Endothelial cell of umbilical vein (primary cell): ENCODE results near the gene SARS1.

Source experiments
- EZH2 ChIP-seq: IDR thresholded peaks from 2 replicates; pipeline ENCODE4 v1.6.1; 2012; ENCODE audit warnings: borderline replicate concordance, low read depth, mild to moderate bottlenecking, moderate library complexity, low read length, inconsistent platforms; ENCODE audit not compliant: severe bottlenecking
- FOS ChIP-seq: IDR thresholded peaks from 2 replicates; pipeline ENCODE4 v1.6.1; 2011; ENCODE audit warnings: mild to moderate bottlenecking, low read length, moderate library complexity, borderline replicate concordance; ENCODE audit not compliant: insufficient read depth
- GATA2 ChIP-seq: IDR thresholded peaks from 2 replicates; pipeline ENCODE4 v1.7.0; 2011; ENCODE audit warnings: low read depth, mild to moderate bottlenecking, moderate library complexity, mixed read lengths, low read length; ENCODE audit not compliant: insufficient read length, insufficient read depth
- JUN ChIP-seq: IDR thresholded peaks from 2 replicates; pipeline ENCODE4 v1.6.1; 2011; ENCODE audit warnings: borderline replicate concordance, low read depth; ENCODE audit not compliant: insufficient read length, insufficient read depth
- MYC ChIP-seq: IDR thresholded peaks from one replicate; pipeline ENCODE4 v1.6.1; 2011; ENCODE audit warnings: mild to moderate bottlenecking, low read depth, low read length
- POLR2A ChIP-seq: IDR thresholded peaks from 2 replicates; pipeline ENCODE4 v1.6.1; 2012; ENCODE audit warnings: low read depth, mild to moderate bottlenecking, control low read depth, low read length
- POLR2AphosphoS5 ChIP-seq: IDR thresholded peaks from 2 replicates; pipeline ENCODE4 v1.6.1; 2012; ENCODE audit warnings: low read depth, mild to moderate bottlenecking, control low read depth, low read length, moderate library complexity; ENCODE audit not compliant: insufficient read depth
- TF ChIP-seq, protein P1 (sequence below), 2 donors: IDR thresholded peaks; 1 replicate in 1 of 2; 2 replicates in 1 of 2; pipeline ENCODE4 v1.5.1; 2011; ENCODE audit warnings: low read length in 2 of 2, mild to moderate bottlenecking in 2 of 2, moderate library complexity in 2 of 2, control low read depth in 1 of 2, inconsistent platforms in 1 of 2, low read depth in 1 of 2; ENCODE audit not compliant: insufficient read depth in 1 of 2; ENCODE audit errors: extremely low read depth in 1 of 2
- TF ChIP-seq, protein P2 (sequence below): IDR thresholded peaks from 2 replicates; pipeline ENCODE4 v1.6.1; 2011; ENCODE audit not compliant: insufficient read depth, insufficient read length

DNA sequence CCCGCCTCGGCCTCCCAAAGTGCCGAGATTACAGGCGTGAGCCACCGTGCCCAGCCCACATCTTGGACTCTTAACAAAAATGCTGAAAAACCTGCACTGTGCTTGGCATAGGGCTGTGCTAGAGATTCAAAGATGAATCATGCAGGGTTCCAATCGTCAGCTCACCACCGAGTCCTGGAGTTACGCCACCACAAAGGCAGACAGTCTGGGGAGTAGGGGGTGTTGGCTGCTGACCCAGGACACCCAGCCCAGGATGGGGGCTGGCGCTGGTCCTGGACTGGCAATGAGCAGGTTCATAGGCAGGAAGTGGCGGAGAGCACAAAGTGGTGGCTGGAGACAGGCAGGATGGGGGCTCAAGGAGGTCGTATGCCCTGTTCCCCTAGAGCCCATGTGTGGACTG lies 53.2 kb downstream of the SARS1 start:
- TF ChIP-seq, protein P1, sequence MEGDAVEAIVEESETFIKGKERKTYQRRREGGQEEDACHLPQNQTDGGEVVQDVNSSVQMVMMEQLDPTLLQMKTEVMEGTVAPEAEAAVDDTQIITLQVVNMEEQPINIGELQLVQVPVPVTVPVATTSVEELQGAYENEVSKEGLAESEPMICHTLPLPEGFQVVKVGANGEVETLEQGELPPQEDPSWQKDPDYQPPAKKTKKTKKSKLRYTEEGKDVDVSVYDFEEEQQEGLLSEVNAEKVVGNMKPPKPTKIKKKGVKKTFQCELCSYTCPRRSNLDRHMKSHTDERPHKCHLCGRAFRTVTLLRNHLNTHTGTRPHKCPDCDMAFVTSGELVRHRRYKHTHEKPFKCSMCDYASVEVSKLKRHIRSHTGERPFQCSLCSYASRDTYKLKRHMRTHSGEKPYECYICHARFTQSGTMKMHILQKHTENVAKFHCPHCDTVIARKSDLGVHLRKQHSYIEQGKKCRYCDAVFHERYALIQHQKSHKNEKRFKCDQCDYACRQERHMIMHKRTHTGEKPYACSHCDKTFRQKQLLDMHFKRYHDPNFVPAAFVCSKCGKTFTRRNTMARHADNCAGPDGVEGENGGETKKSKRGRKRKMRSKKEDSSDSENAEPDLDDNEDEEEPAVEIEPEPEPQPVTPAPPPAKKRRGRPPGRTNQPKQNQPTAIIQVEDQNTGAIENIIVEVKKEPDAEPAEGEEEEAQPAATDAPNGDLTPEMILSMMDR (IDR thresholded peaks at IDR 0.05; ENCODE audit: extremely low read depth in 1 of 2, insufficient read depth in 1 of 2, low read depth in 1 of 2, low read length in 2 of 2), result no peak
- TF ChIP-seq, protein P2, sequence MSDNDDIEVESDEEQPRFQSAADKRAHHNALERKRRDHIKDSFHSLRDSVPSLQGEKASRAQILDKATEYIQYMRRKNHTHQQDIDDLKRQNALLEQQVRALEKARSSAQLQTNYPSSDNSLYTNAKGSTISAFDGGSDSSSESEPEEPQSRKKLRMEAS, result no peak
- TF ChIP-seq POLR2AphosphoS5, result no peak
- no peak for TF ChIP-seq EZH2
- TF ChIP-seq POLR2A, result no peak
- no peak for TF ChIP-seq FOS
- no peak for TF ChIP-seq JUN
- no peak for TF ChIP-seq MYC
- no peak for TF ChIP-seq GATA2
